ENCODE results near the gene MOB3B. TPM values are rescaled to one million over a fixed set of nuclear protein-coding genes. Genes with fewer than 3 reads are reported as not detected.

The MOB3B gene
- polyA plus RNA-seq, 2 of the 4 experiments (the other 2 are of a cell fraction), result 6.0 to 6.4 TPM

DNA sequence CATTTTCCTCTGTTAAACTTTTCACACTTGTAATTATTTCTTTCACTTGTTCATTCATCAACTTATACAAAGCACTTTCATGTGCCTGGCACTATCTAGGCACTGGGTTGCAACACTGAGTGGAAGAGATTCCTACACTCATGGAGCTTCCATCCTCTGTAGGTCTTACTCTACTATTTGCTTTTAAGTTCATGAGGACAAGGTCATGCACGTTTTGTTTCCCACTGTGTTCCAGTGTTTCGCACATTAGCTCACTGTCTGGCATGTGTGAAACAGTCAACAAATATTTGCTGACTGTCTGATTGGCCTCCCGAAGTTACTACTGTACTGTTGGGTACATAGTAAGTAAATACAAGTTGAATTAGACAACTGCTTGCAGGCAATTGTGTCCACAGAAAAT, 93.4 kb downstream of the MOB3B start (continued):
- TF ChIP-seq MAFK (IDR thresholded peaks at IDR 0.05; ENCODE audit: partially characterized antibody), result peak; percentile 93
- no peak for TF ChIP-seq REST (IDR thresholded peaks at IDR 0.05)
- TF ChIP-seq SREBF2 (IDR thresholded peaks at IDR 0.05), result no peak
- TF ChIP-seq MYC (IDR thresholded peaks at IDR 0.05; ENCODE audit: borderline replicate concordance, low read length), result no peak
- TF ChIP-seq POLR2AphosphoS2 (conservative IDR thresholded peaks at IDR 0.05; ENCODE audit: low read length), result no peak
- no peak for TF ChIP-seq RARB (CRISPR knock-in tag; IDR thresholded peaks at IDR 0.05)
- peak; percentile 83 for TF ChIP-seq GATA3 (IDR thresholded peaks at IDR 0.05; ENCODE audit: borderline replicate concordance)
- TF ChIP-seq, protein P1, sequence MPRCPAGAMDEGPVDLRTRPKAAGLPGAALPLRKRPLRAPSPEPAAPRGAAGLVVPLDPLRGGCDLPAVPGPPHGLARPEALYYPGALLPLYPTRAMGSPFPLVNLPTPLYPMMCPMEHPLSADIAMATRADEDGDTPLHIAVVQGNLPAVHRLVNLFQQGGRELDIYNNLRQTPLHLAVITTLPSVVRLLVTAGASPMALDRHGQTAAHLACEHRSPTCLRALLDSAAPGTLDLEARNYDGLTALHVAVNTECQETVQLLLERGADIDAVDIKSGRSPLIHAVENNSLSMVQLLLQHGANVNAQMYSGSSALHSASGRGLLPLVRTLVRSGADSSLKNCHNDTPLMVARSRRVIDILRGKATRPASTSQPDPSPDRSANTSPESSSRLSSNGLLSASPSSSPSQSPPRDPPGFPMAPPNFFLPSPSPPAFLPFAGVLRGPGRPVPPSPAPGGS (IDR thresholded peaks at IDR 0.05), result no peak
- no peak for TF ChIP-seq TP53 (CRISPR knock-in tag; IDR thresholded peaks at IDR 0.05)
- TF ChIP-seq CEBPB (IDR thresholded peaks at IDR 0.05), result peak in 1 of 2 experiments; percentile 69; a peak in 1 of 4 replicates
- no peak for TF ChIP-seq CHD4 (IDR thresholded peaks at IDR 0.05; ENCODE audit: borderline replicate concordance)
- peak; percentile 83; the same call in 1 of the 2 replicates for TF ChIP-seq BHLHE40 (IDR thresholded peaks at IDR 0.05; ENCODE audit: low read depth, low read length)
- no peak for TF ChIP-seq CHD2 (IDR thresholded peaks at IDR 0.05; ENCODE audit: low read length, partially characterized antibody)
- TF ChIP-seq RFX5 (IDR thresholded peaks at IDR 0.05), result no peak
- no peak for TF ChIP-seq PHF8 (IDR thresholded peaks at IDR 0.05; ENCODE audit: borderline replicate concordance, low read depth)
- no peak for TF ChIP-seq ZSCAN20 (CRISPR knock-in tag; IDR thresholded peaks at IDR 0.05)
- TF ChIP-seq KDM1A (IDR thresholded peaks at IDR 0.05; ENCODE audit: low read depth), result no peak
- TF ChIP-seq CBX2 (IDR thresholded peaks at IDR 0.05; ENCODE audit: borderline replicate concordance, low read depth), result no peak
- TF ChIP-seq MAZ (IDR thresholded peaks at IDR 0.05; ENCODE audit: borderline replicate concordance, low read depth, low read length), result no peak
- no peak for TF ChIP-seq TFCP2L1 (CRISPR knock-in tag; IDR thresholded peaks at IDR 0.05)
- no peak for TF ChIP-seq HDAC2 (IDR thresholded peaks at IDR 0.05)
- TF ChIP-seq ZC3H11A (IDR thresholded peaks at IDR 0.05), result no peak
- TF ChIP-seq RNF2 (IDR thresholded peaks at IDR 0.05; ENCODE audit: borderline replicate concordance, low read depth), result no peak
- no peak for TF ChIP-seq ELK1 (IDR thresholded peaks at IDR 0.05; ENCODE audit: low read depth, low read length)
- TF ChIP-seq ESRRA (IDR thresholded peaks at IDR 0.05; ENCODE audit: borderline replicate concordance, low read length), result no peak; the same call in 1 of the 2 replicates
- peak; percentile 76 for TF ChIP-seq MAX (IDR thresholded peaks at IDR 0.05)
- TF ChIP-seq ZFP36 (IDR thresholded peaks at IDR 0.05; ENCODE audit: borderline replicate concordance, partially characterized antibody), result no peak
- TF ChIP-seq POLR2A (IDR thresholded peaks at IDR 0.05; ENCODE audit: low read length), result no peak
- no peak for TF ChIP-seq HOXA7 (CRISPR knock-in tag; IDR thresholded peaks at IDR 0.05)
- peak; percentile 62 for TF ChIP-seq JUNB (IDR thresholded peaks at IDR 0.05)
